KBM-7 (cell line): ENCODE data around the gene SNRK.

Experiments used
- DNase-seq: peaks from one replicate; pipeline ENCODE4 v3.0.0-alpha.2; 2015
- in situ Hi-C: fragments of 300-500 bp; cut with MboI; formaldehyde crosslinking; loops from 2 replicates; pipeline ENCODE4 v1.14.3; 2020; ENCODE audit warnings: low sequenced_read_pairs, low pct_unique_long_range_greater_than_20kb, mixed read lengths

SNRK gene

DNA sequence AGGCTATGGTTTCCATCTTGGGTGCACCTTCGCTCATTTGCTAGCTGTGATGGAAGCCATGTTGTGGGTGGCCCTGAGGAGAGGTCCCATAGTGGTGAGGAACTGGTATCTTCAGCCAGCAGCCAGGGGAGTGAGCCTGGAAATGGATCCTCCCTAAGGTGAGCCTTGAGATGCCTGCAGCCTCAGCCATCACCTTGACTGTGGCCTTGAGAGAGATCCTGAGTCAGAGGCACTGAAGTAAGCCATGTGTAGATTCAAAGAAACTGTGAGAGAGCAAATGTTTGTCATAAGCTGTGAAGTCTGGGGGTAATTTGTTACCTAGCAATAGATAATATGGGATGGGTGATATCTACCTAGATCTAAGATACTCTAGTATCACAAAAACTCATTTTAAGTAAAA lies 105.3 kb downstream of the SNRK start:
- no peak for DNase-seq
- in situ Hi-C loops: no loop called here

DNA sequence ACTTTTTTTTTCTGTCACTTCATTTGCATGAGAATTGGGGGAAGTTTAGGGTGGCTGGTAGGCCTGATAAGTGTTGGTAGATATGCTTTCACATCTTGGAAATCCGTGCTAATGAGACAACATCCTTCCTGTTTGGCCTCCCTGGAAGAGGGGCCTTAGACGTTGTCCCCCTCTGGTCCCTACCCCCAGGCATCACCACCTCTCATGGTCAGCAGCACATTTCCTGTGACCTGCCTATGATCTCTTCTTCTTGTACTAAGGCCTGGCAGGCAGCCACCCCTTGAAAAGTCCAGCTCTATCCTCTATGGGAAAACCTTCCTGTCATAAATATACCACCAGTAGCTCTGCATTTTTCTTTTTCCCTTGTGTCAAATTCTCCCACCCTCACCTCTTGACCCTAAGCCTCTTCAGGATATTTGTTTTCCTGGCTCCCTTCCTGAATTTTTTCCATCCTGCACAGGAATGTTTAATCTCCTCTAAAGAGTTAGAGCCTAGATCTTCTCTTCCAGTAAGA lies 107.8 kb downstream of the SNRK start:
- in situ Hi-C loops: no loop called here
- DNase-seq: peak; percentile 56

- no peak for DNase-seq
- in situ Hi-C loops: no loop called here
These were observed 112.7 kb downstream of the SNRK start for GRCh38 chr3:43399034-43399433.

DNA sequence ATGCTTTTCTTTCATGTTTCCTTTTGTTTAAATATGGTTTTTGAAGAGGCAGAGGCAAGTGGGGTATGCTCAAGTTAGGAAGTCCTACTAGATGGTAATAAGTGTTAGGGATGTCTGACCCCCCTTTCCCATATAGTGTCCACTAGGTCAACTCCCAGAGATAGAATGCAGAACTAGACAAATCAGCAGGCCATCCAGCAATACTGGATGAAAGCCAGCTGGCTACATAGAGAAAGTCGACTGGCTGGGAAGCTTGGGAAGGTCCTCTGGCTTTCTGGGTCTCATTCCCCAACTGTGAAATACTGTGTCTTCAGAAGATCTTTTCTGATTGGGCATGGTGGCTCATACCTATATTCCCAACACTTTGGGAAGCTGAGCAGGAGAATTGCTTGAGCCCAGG lies 113.8 kb downstream of the SNRK start:
- in situ Hi-C loops: no loop called here

More for the DNA sequence above, 113.8 kb downstream of the SNRK start:
- no peak for DNase-seq
